Suprapubic skin (tissue), 4 donors: ENCODE results near the gene IGFN1. TPM values are rescaled to one million over a fixed set of nuclear protein-coding genes. Genes with fewer than 3 reads are reported as not detected.

ENCODE experiments used
- DNase-seq, 2 donors: peaks; one replicate each; pipeline ENCODE4 v3.0.0-alpha.2; 2019; ENCODE audit warnings: low spot score in 2 of 2
- H3K27ac ChIP-seq: fragments of 200-600 bp; sonication (generic); one replicate; pipeline ENCODE4 v1.5.1; 2019
- H3K27me3 ChIP-seq: fragments of 200-600 bp; sonication (generic); one replicate; pipeline ENCODE4 v1.5.1; 2019
- H3K36me3 ChIP-seq: fragments of 200-600 bp; sonication (generic); one replicate; pipeline ENCODE4 v1.5.1; 2019
- H3K4me1 ChIP-seq: fragments of 200-600 bp; sonication (generic); one replicate; pipeline ENCODE4 v1.5.1; 2019
- H3K4me3 ChIP-seq: fragments of 200-600 bp; sonication (generic); one replicate; pipeline ENCODE4 v1.5.1; 2019; ENCODE audit warnings: mild to moderate bottlenecking
- H3K9me3 ChIP-seq: fragments of 200-600 bp; sonication (generic); one replicate; pipeline ENCODE4 v1.5.1; 2019
- EP300 ChIP-seq: sonication (generic); formaldehyde crosslinking; IDR thresholded peaks from one replicate; pipeline ENCODE4 v1.6.1; 2017; ENCODE audit warnings: antibody characterized with exemption
- POLR2A ChIP-seq, 2 donors: fragments of 450-650 bp; IDR thresholded peaks; one replicate each; pipeline ENCODE4 v1.6.1; 2017; ENCODE audit warnings: antibody characterized with exemption in 2 of 2, mild to moderate bottlenecking in 2 of 2, moderate library complexity in 2 of 2
- POLR2AphosphoS5 ChIP-seq, 3 donors: sonication (generic); formaldehyde crosslinking; IDR thresholded peaks; one replicate each; pipeline ENCODE4 v1.6.1; 2017; ENCODE audit warnings: antibody characterized with exemption in 3 of 3
- WGBS: methylation state at CpG from one replicate; pipeline ENCODE4 v1.1.5; 2018; 5-methylcytosine and 5-hydroxymethylcytosine counted together
- total RNA-seq, 4 donors: library from RNA; depleted of rRNA; stranded (reverse); fragments of >200 nt; gene quantifications; one replicate each; pipeline ENCODE4 v1.1.0, GENCODE V29; 2016
- TF ChIP-seq, protein P1 (sequence below), 2 donors: fragments of 200-600 bp in 1 of 2; fragments of 450-650 bp in 1 of 2; sonication (generic) in 1 of 2; IDR thresholded peaks; one replicate each; pipeline ENCODE4 v1.5.1; 2016 to 2019; ENCODE audit warnings: antibody characterized with exemption in 2 of 2, mild to moderate bottlenecking in 1 of 2, moderate library complexity in 1 of 2

IGFN1 gene
- total RNA-seq, 4 donors from 2014 or later: 0.13 to 0.57 TPM; not detected in 2

- TF ChIP-seq, protein P1, sequence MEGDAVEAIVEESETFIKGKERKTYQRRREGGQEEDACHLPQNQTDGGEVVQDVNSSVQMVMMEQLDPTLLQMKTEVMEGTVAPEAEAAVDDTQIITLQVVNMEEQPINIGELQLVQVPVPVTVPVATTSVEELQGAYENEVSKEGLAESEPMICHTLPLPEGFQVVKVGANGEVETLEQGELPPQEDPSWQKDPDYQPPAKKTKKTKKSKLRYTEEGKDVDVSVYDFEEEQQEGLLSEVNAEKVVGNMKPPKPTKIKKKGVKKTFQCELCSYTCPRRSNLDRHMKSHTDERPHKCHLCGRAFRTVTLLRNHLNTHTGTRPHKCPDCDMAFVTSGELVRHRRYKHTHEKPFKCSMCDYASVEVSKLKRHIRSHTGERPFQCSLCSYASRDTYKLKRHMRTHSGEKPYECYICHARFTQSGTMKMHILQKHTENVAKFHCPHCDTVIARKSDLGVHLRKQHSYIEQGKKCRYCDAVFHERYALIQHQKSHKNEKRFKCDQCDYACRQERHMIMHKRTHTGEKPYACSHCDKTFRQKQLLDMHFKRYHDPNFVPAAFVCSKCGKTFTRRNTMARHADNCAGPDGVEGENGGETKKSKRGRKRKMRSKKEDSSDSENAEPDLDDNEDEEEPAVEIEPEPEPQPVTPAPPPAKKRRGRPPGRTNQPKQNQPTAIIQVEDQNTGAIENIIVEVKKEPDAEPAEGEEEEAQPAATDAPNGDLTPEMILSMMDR (IDR thresholded peaks at IDR 0.05): no peak
- TF ChIP-seq POLR2AphosphoS5 (IDR thresholded peaks at IDR 0.05): no peak
- TF ChIP-seq EP300: no peak
- TF ChIP-seq POLR2A (IDR thresholded peaks at IDR 0.05): no peak
- H3K9me3 ChIP-seq: no peaks in the 10 kb centered on the region
- DNase-seq: peak in 1 of 2 donors; percentile 59
- peaks cover 15% of the 10 kb centered on the region for H3K4me1 ChIP-seq
- WGBS: 89% methylated on average over 5 of the region's 6 CpGs
- no peak overlapping the region for H3K4me3 ChIP-seq
- H3K27me3 ChIP-seq: no peaks in the 10 kb centered on the region
- H3K27ac ChIP-seq: no peak overlapping the region
- H3K36me3 ChIP-seq: no peaks in the 10 kb centered on the region
Observed at GRCh38 chr1:201252944-201253371, 62.3 kb downstream of the IGFN1 start.

DNA sequence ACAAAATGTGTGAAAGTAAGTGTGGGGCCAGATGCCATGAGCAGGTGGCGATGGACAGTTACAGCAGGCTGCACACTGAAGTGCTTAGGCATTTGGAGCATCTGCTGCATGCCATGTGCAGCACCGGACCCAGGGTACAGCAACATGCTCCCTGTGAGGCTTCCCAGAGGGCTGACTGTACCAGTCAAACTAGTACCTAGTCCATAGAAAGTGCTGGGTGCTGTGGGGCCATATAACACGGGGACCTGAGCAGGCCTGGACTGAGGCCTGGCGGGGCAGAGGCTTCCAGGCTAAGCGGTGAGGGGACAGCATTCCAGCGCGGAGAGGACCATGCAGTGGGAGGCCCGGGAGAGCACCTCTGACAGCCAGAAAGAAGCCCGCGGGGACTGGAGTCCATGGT, 62.8 kb downstream of the IGFN1 start:
- H3K4me3 ChIP-seq: no peak overlapping the region
- H3K27me3 ChIP-seq: no peaks in the 10 kb centered on the region
- WGBS: 72% methylated on average over 8 of the region's 10 CpGs
- H3K36me3 ChIP-seq: no peaks in the 10 kb centered on the region
- TF ChIP-seq EP300 (no peak), POLR2A (IDR thresholded peaks at IDR 0.05) (no peak), POLR2AphosphoS5 (IDR thresholded peaks at IDR 0.05) (no peak)
- TF ChIP-seq, protein P1 (IDR thresholded peaks at IDR 0.05): no peak
- no peak overlapping the region for H3K27ac ChIP-seq
- DNase-seq: peak in 1 of 2 donors; percentile 75
- peaks cover 15% of the 10 kb centered on the region for H3K4me1 ChIP-seq
- no peaks in the 10 kb centered on the region for H3K9me3 ChIP-seq

DNA sequence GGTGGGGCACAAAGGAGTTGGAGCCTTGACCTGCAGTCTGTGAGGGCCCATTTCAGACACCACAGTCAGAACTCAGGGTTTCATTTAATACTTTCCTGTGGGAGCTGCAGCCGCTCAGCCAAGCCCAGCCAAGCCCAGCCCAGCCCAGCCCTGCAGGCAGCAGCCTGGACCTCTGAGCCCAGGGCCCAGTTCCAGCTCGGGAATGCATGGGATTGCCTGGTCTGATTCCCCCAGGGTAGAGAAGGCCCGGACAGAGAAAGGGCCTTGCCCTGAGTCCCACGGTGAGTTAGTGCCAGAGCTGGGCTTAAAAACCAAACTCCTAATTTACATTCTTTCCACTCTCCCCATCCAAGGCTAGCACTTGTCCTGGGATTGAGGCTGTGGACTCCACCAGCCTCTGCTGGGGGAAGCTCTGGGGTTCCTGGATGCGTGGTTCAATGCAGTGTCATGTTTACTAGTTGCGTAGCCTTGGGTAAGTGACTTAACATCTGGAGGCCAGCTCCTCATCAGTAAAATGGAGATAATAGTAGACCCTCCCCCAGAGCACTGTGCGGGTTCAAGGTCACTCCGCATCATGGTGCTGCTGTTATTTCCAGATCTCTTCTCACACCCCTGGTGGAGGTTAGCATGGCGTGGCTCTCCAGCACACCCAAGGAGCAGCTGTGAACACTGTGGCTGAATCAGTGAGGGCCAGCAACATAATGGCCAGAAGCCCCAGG, 63.4 kb downstream of the IGFN1 start:
- Histone ChIP-seq H3K27me3 (no peaks in the 10 kb centered on the region), H3K4me3 (no peak overlapping the region), H3K36me3 (no peaks in the 10 kb centered on the region), H3K9me3 (no peaks in the 10 kb centered on the region), H3K4me1 (peaks cover 16% of the 10 kb centered on the region), H3K27ac (no peak overlapping the region)
- TF ChIP-seq POLR2AphosphoS5 (IDR thresholded peaks at IDR 0.05): no peak
- TF ChIP-seq POLR2A (IDR thresholded peaks at IDR 0.05): no peak
- TF ChIP-seq EP300: no peak
- TF ChIP-seq, protein P1 (IDR thresholded peaks at IDR 0.05): no peak
- 77% methylated on average over 7 of the region's 9 CpGs for WGBS
- peak in 1 of 2 donors; percentile 61 for DNase-seq

- 35% methylated on average over 13 of the region's 24 CpGs for WGBS
- Histone ChIP-seq H3K27me3 (no peaks in the 10 kb centered on the region), H3K4me3 (no peak overlapping the region), H3K36me3 (no peaks in the 10 kb centered on the region), H3K27ac (no peak overlapping the region), H3K4me1 (peaks cover 24% of the 10 kb centered on the region), H3K9me3 (no peaks in the 10 kb centered on the region)
- TF ChIP-seq EP300: no peak
- TF ChIP-seq, protein P1 (IDR thresholded peaks at IDR 0.05): peak; percentile 84 to 95
- DNase-seq: peak; percentile 82 to 85
Observed at GRCh38 chr1:201254625-201255478, 64.2 kb downstream of the IGFN1 start.
